H1 (cell line): Measurements from ENCODE around the gene TRUB1. TPM values are rescaled to one million over a fixed set of nuclear protein-coding genes. Genes with fewer than 3 reads are reported as not detected.
A peak's percentile ranks its signal among the peaks of the same experiment; 100 is the strongest.

Experiments used
- CTCF ChIA-PET: fragments of 300-600 bp; sonication (Branson Sonifier 250); formaldehyde crosslinking; loops from one replicate; lab custom pipeline; 2021; ENCODE audit not compliant: partially characterized antibody; lab: Charles Lee
- POLR2A ChIA-PET: fragments of 300-600 bp; sonication (Branson Sonifier 250); formaldehyde crosslinking; loops from one replicate; lab custom pipeline; 2021; ENCODE audit warnings: inconsistent platforms; ENCODE audit not compliant: partially characterized antibody; lab: Charles Lee
- DNase-seq, 2 experiments: peaks; one replicate each; pipeline versions ENCODE4 v3.0.0 to v3.0.0-alpha.2; 2010 to 2022; ENCODE audit warnings: low spot score in 2 of 2, low read depth in 1 of 2, mixed read lengths in 1 of 2
- FAIRE-seq: peaks from 2 replicates; lab custom pipeline; 2011; peaks lifted over from hg19 to GRCh38; lab: Jason Lieb, UNC
- H2AFZ ChIP-seq: 2 replicates; pipeline ENCODE4 v1.8.1; 2012; ENCODE audit warnings: low read length, inconsistent platforms
- H2AK5ac ChIP-seq: 2 replicates; pipeline ENCODE4 v1.6.1; 2013; ENCODE audit warnings: low read depth, low read length
- H2BK120ac ChIP-seq: replicated peaks from 2 replicates; pipeline ENCODE3; 2013; ENCODE audit warnings: low read depth, low read length, inconsistent platforms
- H2BK12ac ChIP-seq: 2 replicates; pipeline ENCODE4 v1.6.1; 2013; ENCODE audit warnings: low read depth, low read length
- H2BK15ac ChIP-seq: 2 replicates; pipeline ENCODE4 v1.6.1; 2013; ENCODE audit warnings: low read length
- H2BK20ac ChIP-seq: 2 replicates; pipeline ENCODE4 v1.6.1; 2013; ENCODE audit warnings: low read length
- H2BK5ac ChIP-seq: 2 replicates; pipeline ENCODE4 v1.6.1; 2013; ENCODE audit warnings: low read depth, low read length
- H3K14ac ChIP-seq: 2 replicates; pipeline ENCODE4 v1.6.1; 2013; ENCODE audit warnings: inconsistent platforms; ENCODE audit not compliant: insufficient read length
- H3K18ac ChIP-seq: 2 replicates; pipeline ENCODE4 v1.6.1; 2013; ENCODE audit warnings: low read length; ENCODE audit errors: extremely low read depth
- H3K23ac ChIP-seq: 2 replicates; pipeline ENCODE4 v1.6.1; 2013; ENCODE audit warnings: inconsistent platforms; ENCODE audit not compliant: insufficient read length
- H3K23me2 ChIP-seq: 2 replicates; pipeline ENCODE4 v1.6.1; 2013; ENCODE audit warnings: low read depth, low read length
- H3K27ac ChIP-seq: 2 replicates; pipeline ENCODE4 v1.6.1; 2011; ENCODE audit warnings: low read depth, low read length, inconsistent platforms
- H3K27me3 ChIP-seq, 4 experiments: replicated peaks in 1 of 4; 1 replicate in 1 of 4; 2 replicates in 3 of 4; pipeline versions ENCODE4 v1.6.1 to v1.8.1; 2011 to 2013; ENCODE audit warnings: low read length in 3 of 4, mild to moderate bottlenecking in 3 of 4, inconsistent platforms in 2 of 4, mixed read lengths in 2 of 4, moderate library complexity in 1 of 4; ENCODE audit not compliant: control insufficient read depth in 3 of 4, insufficient read depth in 3 of 4; ENCODE audit errors: extremely low read depth in 1 of 4
- H3K36me3 ChIP-seq, 4 experiments: 2 replicates each; pipeline versions ENCODE4 v1.6.1 to v1.8.1; 2011 to 2013; ENCODE audit warnings: mild to moderate bottlenecking in 4 of 4, low read length in 3 of 4, moderate library complexity in 2 of 4, control low read depth in 1 of 4, inconsistent platforms in 1 of 4; ENCODE audit not compliant: insufficient read depth in 4 of 4, control insufficient read depth in 2 of 4
- H3K4ac ChIP-seq: replicated peaks from 2 replicates; pipeline ENCODE3; 2013; ENCODE audit warnings: low read length, low read depth, mixed read lengths, inconsistent platforms; ENCODE audit not compliant: insufficient read length
- H3K4me1 ChIP-seq, 4 experiments: replicated peaks in 1 of 4; 1 replicate in 1 of 4; 2 replicates in 3 of 4; pipeline versions ENCODE4 v1.6.1 to v1.8.1; 2011 to 2013; ENCODE audit warnings: low read length in 3 of 4, inconsistent platforms in 2 of 4, mixed read lengths in 1 of 4; ENCODE audit not compliant: insufficient read depth in 4 of 4, control insufficient read depth in 3 of 4
- H3K4me2 ChIP-seq, 2 experiments: 2 replicates each; pipeline versions ENCODE4 v1.6.1 to v1.8.1; 2011 to 2013; ENCODE audit warnings: low read depth in 2 of 2, low read length in 2 of 2, control low read depth in 1 of 2, inconsistent platforms in 1 of 2, mild to moderate bottlenecking in 1 of 2; ENCODE audit not compliant: insufficient read depth in 1 of 2
- H3K4me3 ChIP-seq, 4 experiments: fragments of 200-600, 300-600 bp in 1 of 4; sonication (generic), shearing (Covaris generic), sonication (Bioruptor Twin) in 1 of 4; 2 replicates each; pipeline versions ENCODE4 v1.5.1 to v1.8.1; 2011 to 2016; ENCODE audit warnings: low read length in 4 of 4, low read depth in 3 of 4, control low read depth in 2 of 4, inconsistent platforms in 2 of 4, mild to moderate bottlenecking in 2 of 4, mixed read lengths in 1 of 4, moderate library complexity in 1 of 4; ENCODE audit not compliant: insufficient read depth in 2 of 4; ENCODE audit errors: extremely low read depth in 1 of 4
- H3K56ac ChIP-seq: replicated peaks from 2 replicates; pipeline ENCODE3; 2013; ENCODE audit warnings: low read depth, mild to moderate bottlenecking, mixed read lengths, low read length, inconsistent platforms; ENCODE audit not compliant: insufficient read length
- H3K79me1 ChIP-seq: 2 replicates; pipeline ENCODE4 v1.6.1; 2013; ENCODE audit warnings: low read depth, low read length, control low read depth
- H3K79me2 ChIP-seq, 2 experiments: 2 replicates each; pipeline versions ENCODE4 v1.6.1 to v1.8.1; 2012 to 2013; ENCODE audit warnings: low read length in 2 of 2, mild to moderate bottlenecking in 2 of 2, inconsistent platforms in 1 of 2; ENCODE audit not compliant: insufficient read depth in 2 of 2, control insufficient read depth in 1 of 2
- H3K9ac ChIP-seq, 4 experiments: replicated peaks in 1 of 4; 1 replicate in 1 of 4; 2 replicates in 3 of 4; pipeline versions ENCODE4 v1.6.1 to v1.8.1; 2011 to 2013; ENCODE audit warnings: low read depth in 3 of 4, low read length in 3 of 4, control low read depth in 2 of 4, mild to moderate bottlenecking in 2 of 4, moderate library complexity in 2 of 4, inconsistent platforms in 1 of 4; ENCODE audit errors: extremely low read depth in 1 of 4
- H3K9me3 ChIP-seq, 2 experiments: 2 replicates each; pipeline versions ENCODE4 v1.6.1 to v1.8.1; 2012 to 2013; ENCODE audit warnings: mild to moderate bottlenecking in 2 of 2, moderate library complexity in 2 of 2, control low read depth in 1 of 2, inconsistent platforms in 1 of 2, low read depth in 1 of 2, low read length in 1 of 2, mixed read lengths in 1 of 2; ENCODE audit not compliant: insufficient read depth in 2 of 2
- H4K20me1 ChIP-seq, 2 experiments: replicated peaks in 1 of 2; 2 replicates each; pipeline versions ENCODE3 to v1.8.1; 2011 to 2013; ENCODE audit warnings: inconsistent platforms in 2 of 2, low read length in 2 of 2, mild to moderate bottlenecking in 1 of 2; ENCODE audit not compliant: insufficient read depth in 2 of 2, control insufficient read depth in 1 of 2
- H4K5ac ChIP-seq: 2 replicates; pipeline ENCODE4 v1.6.1; 2013; ENCODE audit warnings: low read length, low read depth, mixed read lengths, inconsistent platforms; ENCODE audit not compliant: insufficient read length
- H4K8ac ChIP-seq: 2 replicates; pipeline ENCODE4 v1.8.0; 2013; ENCODE audit warnings: mild to moderate bottlenecking, moderate library complexity, low read length, inconsistent platforms; ENCODE audit not compliant: insufficient read depth; ENCODE audit errors: extremely low read depth
- H4K91ac ChIP-seq: replicated peaks from 2 replicates; pipeline ENCODE3; 2013; ENCODE audit warnings: low read length, mixed read lengths, inconsistent platforms; ENCODE audit not compliant: insufficient read length
- CBX5 ChIP-seq: fragments of 300-800, 300-1000 bp; sonication (generic); IDR thresholded peaks from 2 replicates; pipeline ENCODE4 v1.7.1; 2016; ENCODE audit warnings: antibody characterized with exemption, low read length, low read depth
- CTBP2 ChIP-seq: IDR thresholded peaks from 2 replicates; pipeline ENCODE4 v1.7.0; 2011; ENCODE audit warnings: borderline replicate concordance, mild to moderate bottlenecking, moderate library complexity, mixed read lengths, low read length; ENCODE audit not compliant: insufficient read depth, insufficient read length
- CTCF ChIP-seq, 3 experiments: IDR thresholded peaks; 1 replicate in 2 of 3; 2 replicates in 1 of 3; pipeline versions ENCODE4 v1.5.1 to v1.6.1; 2011; ENCODE audit warnings: low read length in 3 of 3, mild to moderate bottlenecking in 3 of 3, inconsistent platforms in 2 of 3, low read depth in 1 of 3, moderate library complexity in 1 of 3; ENCODE audit not compliant: insufficient read depth in 1 of 3; ENCODE audit errors: control extremely low read depth in 1 of 3
- E2F6 ChIP-seq: IDR thresholded peaks from 2 replicates; pipeline ENCODE4 v1.6.1; 2012; ENCODE audit warnings: inconsistent platforms
- EGR1 ChIP-seq: IDR thresholded peaks from 2 replicates; pipeline ENCODE4 v1.6.1; 2011; ENCODE audit warnings: low read depth, low read length, borderline replicate concordance
- GTF2F1 ChIP-seq: IDR thresholded peaks from 2 replicates; pipeline ENCODE4 v1.6.1; 2012; ENCODE audit warnings: low read depth, low read length, improper control_type of control experiment, borderline replicate concordance
- RFX5 ChIP-seq: IDR thresholded peaks from 2 replicates; pipeline ENCODE4 v1.6.1; 2011; ENCODE audit warnings: low read depth, low read length, improper control_type of control experiment, borderline replicate concordance
- TBP ChIP-seq: IDR thresholded peaks from 2 replicates; pipeline ENCODE4 v1.6.1; 2011; ENCODE audit warnings: low read depth, low read length, improper control_type of control experiment
- USF2 ChIP-seq: IDR thresholded peaks from 2 replicates; pipeline ENCODE4 v1.6.1; 2011; ENCODE audit warnings: low read length, improper control_type of control experiment
- WGBS, 2 experiments: shearing (Covaris generic) in 1 of 2; methylation state at CpG; one replicate each; pipeline versions ENCODE4 v1.1.6 to v1.1.7; 2013 to 2015; ENCODE audit warnings: low lambda C conversion rate in 2 of 2, mixed read lengths in 2 of 2, inconsistent platforms in 1 of 2, low coverage in 1 of 2, missing lambda C conversion rate in 1 of 2; ENCODE audit not compliant: insufficient replicate concordance in 2 of 2, insufficient coverage in 1 of 2, insufficient read length in 1 of 2; ENCODE audit errors: extremely low coverage in 1 of 2, missing lambda C conversion rate in 1 of 2; 5-methylcytosine and 5-hydroxymethylcytosine counted together
- polyA plus RNA-seq, 7 experiments: library from polyadenylated mRNA; depleted of rRNA in 3 of 7; stranded (reverse) in 5 of 7; unstranded in 2 of 7; fragments of >200 nt in 5 of 7; fragments of 200-250 nt in 2 of 7; gene quantifications; 1 replicate in 5 of 7; 2 replicates in 1 of 7; 4 replicates in 1 of 7; pipeline versions ENCODE4 v1.2.1 to v1.2.3, GENCODE V29; 2011 to 2013; ENCODE audit warnings: missing spikeins in 2 of 7, mixed read lengths in 2 of 7
- total RNA-seq: library from RNA; stranded (reverse); fragmentation: NEBNext Ultra II Directional; extraction: Animal tissue kit (Norgen Biotek cat#: 25700); gene quantifications from 2 replicates; pipeline ENCODE4 v1.2.1, GENCODE V29; 2021

TRUB1 gene
- total and polyA plus RNA-seq, 2 of the 8 experiments (the other 6 are each of a cell fraction or from before 2014, with no cell fraction given) = 6.3 to 22.2 TPM

- no peak overlapping the region for H2BK5ac ChIP-seq
- WGBS, 2 experiments = 77% methylated on average over 4 of the region's 4 CpGs; no CpG with 5 or more reads in 1 of the 2 experiments
- H3K4me2 ChIP-seq = no peak overlapping the region
- H2BK15ac ChIP-seq = no peak overlapping the region
- H2AFZ ChIP-seq = no peak overlapping the region
- H3K9ac ChIP-seq = no peak overlapping the region
- H3K14ac ChIP-seq = no peak overlapping the region
- no peak for FAIRE-seq
- ChIA-PET CTCF (interaction anchor here (1.3 to 2.4 kb wide), 2 partner anchors 92 to 154 kb away, joined by 4 to 16 read pairs; no protein-coding TSS in a partner anchor), POLR2A (no interaction called here)
- peaks cover 0 to 9% (median 3%) of the 10 kb centered on the region in 4 experiments; a peak in 3 of 8 replicates for H3K36me3 ChIP-seq
- peaks cover 0 to 8% (median 4%) of the 10 kb centered on the region in 4 experiments; a peak in 4 of 7 replicates for H3K4me1 ChIP-seq
- H3K27me3 ChIP-seq = no peaks in the 10 kb centered on the region
- H2BK120ac ChIP-seq = no peak overlapping the region
- H2BK20ac ChIP-seq = no peak overlapping the region
- H3K79me2 ChIP-seq = peaks cover 0 to 57% of the 10 kb centered on the region in 2 experiments; a peak in 3 of 4 replicates
- H2AK5ac ChIP-seq = no peak overlapping the region
- no peaks in the 10 kb centered on the region for H3K23me2 ChIP-seq
- H3K56ac ChIP-seq = no peak overlapping the region
- H3K9me3 ChIP-seq = no peaks in the 10 kb centered on the region
- no peak overlapping the region for H3K23ac ChIP-seq
- H4K20me1 ChIP-seq = peaks cover 0 to 3% of the 10 kb centered on the region in 2 experiments
- H4K91ac ChIP-seq = no peak overlapping the region
- no peak overlapping the region for H4K8ac ChIP-seq
- H3K4me3 ChIP-seq = no peak overlapping the region
- no peak overlapping the region for H4K5ac ChIP-seq
- peak in 1 of 2 experiments; percentile 9 for DNase-seq
- no peak overlapping the region for H3K18ac ChIP-seq
- H3K79me1 ChIP-seq = no peaks in the 10 kb centered on the region
- H3K4ac ChIP-seq = no peak overlapping the region
- H3K27ac ChIP-seq = no peak overlapping the region
- no peak overlapping the region for H2BK12ac ChIP-seq
- TF ChIP-seq USF2 (no peak), TBP (no peak), CBX5 (no peak), EGR1 (no peak), CTBP2 (no peak), E2F6 (no peak), RFX5 (no peak), GTF2F1 (no peak), CTCF (IDR thresholded peaks at IDR 0.05; ENCODE audit: control extremely low read depth in 1 of 3, insufficient read depth in 1 of 3, low read depth in 1 of 3, low read length in 3 of 3) (no peak)
These were observed 32.5 kb downstream of the TRUB1 start for GRCh38 chr10:114970515-114970914.
